HG03342 (cell line): ENCODE measurements around the gene ST6GAL1.
"Not testable (repeated sequence)": the region's sequence is repeated elsewhere in the genome, so short reads cannot be mapped to it uniquely, and the experiment has no call there.

ENCODE experiments used
- ATAC-seq: cut with Tn5 transposase; IDR thresholded peaks from one replicate; pipeline ENCODE4 v1.9.1; 2021; ENCODE audit warnings: mild to moderate bottlenecking, moderate library complexity; ENCODE audit not compliant: unreplicated experiment

The ST6GAL1 gene

GRCh38 chr3:187042346-187042745 lies 112.0 kb downstream of the ST6GAL1 start:
- ATAC-seq: no peak

GRCh38 chr3:187042874-187043458 lies 112.6 kb downstream of the ST6GAL1 start:
- ATAC-seq: no peak

- peak; percentile 70 for ATAC-seq
Observed at GRCh38 chr3:187044206-187044605, 113.9 kb downstream of the ST6GAL1 start.

GRCh38 chr3:187044867-187045552 lies 114.7 kb downstream of the ST6GAL1 start:
- no peak for ATAC-seq

- ATAC-seq: no peak
Observed at GRCh38 chr3:187046033-187046432, 115.7 kb downstream of the ST6GAL1 start.

- no peak for ATAC-seq
Observed at GRCh38 chr3:187049462-187050101, 119.3 kb downstream of the ST6GAL1 start.

- ATAC-seq: no peak
Observed at GRCh38 chr3:187051066-187051465, 120.7 kb downstream of the ST6GAL1 start.

GRCh38 chr3:187051724-187052366 lies 121.5 kb downstream of the ST6GAL1 start:
- no peak for ATAC-seq

- not testable (repeated sequence) for ATAC-seq
Observed at GRCh38 chr3:187052427-187052826, 122.1 kb downstream of the ST6GAL1 start.

- not testable (repeated sequence) for ATAC-seq
Observed at GRCh38 chr3:187054433-187054832, 124.1 kb downstream of the ST6GAL1 start.

GRCh38 chr3:187057803-187058202 lies 127.5 kb downstream of the ST6GAL1 start:
- ATAC-seq: not testable (repeated sequence)

GRCh38 chr3:187061748-187062147 lies 131.4 kb downstream of the ST6GAL1 start:
- ATAC-seq: no peak

- ATAC-seq: no peak
Observed at GRCh38 chr3:187062526-187063177, 132.3 kb downstream of the ST6GAL1 start.

GRCh38 chr3:187063286-187064121 lies 133.2 kb downstream of the ST6GAL1 start:
- ATAC-seq: no peak

GRCh38 chr3:187064210-187065115 lies 134.1 kb downstream of the ST6GAL1 start:
- ATAC-seq: no peak

GRCh38 chr3:187066228-187066995 lies 136.1 kb downstream of the ST6GAL1 start:
- ATAC-seq: peak; percentile 40

- no peak for ATAC-seq
Observed at GRCh38 chr3:187068787-187069186, 138.5 kb downstream of the ST6GAL1 start.

- ATAC-seq: no peak
Observed at GRCh38 chr3:187069857-187070516, 139.7 kb downstream of the ST6GAL1 start.
